Measurements from ENCODE around the gene CCL3.

DNA sequence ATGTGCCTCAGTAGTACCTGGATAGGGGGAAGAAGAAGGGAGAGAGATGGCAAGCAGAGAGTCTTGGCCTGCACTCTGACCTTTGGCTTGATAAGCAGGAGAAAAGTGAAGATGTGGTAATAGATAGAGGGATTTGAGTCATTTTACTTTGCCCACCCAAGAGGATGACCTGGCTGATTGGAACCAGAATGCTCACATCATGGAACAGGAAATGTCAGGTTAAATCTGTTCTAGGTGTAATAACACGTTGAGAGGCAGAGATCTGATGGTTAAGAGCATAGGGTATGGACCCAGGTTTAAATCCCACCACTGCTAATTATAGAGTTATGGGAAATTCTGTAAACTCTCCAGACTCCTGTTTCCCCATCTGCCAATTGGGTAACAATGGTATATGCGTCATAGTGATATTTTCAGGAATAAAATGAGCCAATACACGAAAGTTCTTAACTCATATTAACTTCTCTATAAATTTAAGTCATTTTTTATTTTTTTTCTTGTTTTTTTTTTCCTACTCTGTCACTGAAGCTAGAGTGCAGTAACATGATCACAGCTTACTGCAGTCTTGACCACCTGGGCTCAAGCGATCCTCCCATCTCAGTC is 33.9 kb downstream of the CCL3 start:
- TF ChIP-seq, protein P1, sequence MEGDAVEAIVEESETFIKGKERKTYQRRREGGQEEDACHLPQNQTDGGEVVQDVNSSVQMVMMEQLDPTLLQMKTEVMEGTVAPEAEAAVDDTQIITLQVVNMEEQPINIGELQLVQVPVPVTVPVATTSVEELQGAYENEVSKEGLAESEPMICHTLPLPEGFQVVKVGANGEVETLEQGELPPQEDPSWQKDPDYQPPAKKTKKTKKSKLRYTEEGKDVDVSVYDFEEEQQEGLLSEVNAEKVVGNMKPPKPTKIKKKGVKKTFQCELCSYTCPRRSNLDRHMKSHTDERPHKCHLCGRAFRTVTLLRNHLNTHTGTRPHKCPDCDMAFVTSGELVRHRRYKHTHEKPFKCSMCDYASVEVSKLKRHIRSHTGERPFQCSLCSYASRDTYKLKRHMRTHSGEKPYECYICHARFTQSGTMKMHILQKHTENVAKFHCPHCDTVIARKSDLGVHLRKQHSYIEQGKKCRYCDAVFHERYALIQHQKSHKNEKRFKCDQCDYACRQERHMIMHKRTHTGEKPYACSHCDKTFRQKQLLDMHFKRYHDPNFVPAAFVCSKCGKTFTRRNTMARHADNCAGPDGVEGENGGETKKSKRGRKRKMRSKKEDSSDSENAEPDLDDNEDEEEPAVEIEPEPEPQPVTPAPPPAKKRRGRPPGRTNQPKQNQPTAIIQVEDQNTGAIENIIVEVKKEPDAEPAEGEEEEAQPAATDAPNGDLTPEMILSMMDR (IDR thresholded peaks at IDR 0.05; ENCODE audit: insufficient read depth, low read length, poor library complexity, severe bottlenecking) = no peak
- no peak for TF ChIP-seq EZH2phosphoT487 (conservative IDR thresholded peaks at IDR 0.05; ENCODE audit: low read length)
